Measurements from ENCODE around the gene HSCB.

DNA sequence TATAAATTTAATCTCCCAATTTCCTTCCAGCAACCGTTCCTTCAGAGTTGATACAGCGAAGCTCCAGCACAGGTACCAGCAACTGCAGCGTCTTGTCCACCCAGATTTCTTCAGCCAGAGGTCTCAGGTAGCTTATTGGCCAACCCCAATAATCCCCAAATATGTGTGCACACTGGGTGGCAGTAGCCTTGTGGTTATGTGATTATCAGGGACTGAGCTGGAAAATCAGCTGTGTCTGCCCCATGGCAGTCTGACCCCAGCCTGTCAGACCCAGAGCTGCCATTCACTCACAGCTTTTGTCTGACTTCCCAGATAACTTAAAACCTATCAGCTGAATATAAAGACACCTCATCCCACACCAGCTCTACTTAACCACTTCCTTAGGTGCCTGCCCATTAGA lies 2.0 kb downstream of the HSCB start:
- TF ChIP-seq, protein P1, sequence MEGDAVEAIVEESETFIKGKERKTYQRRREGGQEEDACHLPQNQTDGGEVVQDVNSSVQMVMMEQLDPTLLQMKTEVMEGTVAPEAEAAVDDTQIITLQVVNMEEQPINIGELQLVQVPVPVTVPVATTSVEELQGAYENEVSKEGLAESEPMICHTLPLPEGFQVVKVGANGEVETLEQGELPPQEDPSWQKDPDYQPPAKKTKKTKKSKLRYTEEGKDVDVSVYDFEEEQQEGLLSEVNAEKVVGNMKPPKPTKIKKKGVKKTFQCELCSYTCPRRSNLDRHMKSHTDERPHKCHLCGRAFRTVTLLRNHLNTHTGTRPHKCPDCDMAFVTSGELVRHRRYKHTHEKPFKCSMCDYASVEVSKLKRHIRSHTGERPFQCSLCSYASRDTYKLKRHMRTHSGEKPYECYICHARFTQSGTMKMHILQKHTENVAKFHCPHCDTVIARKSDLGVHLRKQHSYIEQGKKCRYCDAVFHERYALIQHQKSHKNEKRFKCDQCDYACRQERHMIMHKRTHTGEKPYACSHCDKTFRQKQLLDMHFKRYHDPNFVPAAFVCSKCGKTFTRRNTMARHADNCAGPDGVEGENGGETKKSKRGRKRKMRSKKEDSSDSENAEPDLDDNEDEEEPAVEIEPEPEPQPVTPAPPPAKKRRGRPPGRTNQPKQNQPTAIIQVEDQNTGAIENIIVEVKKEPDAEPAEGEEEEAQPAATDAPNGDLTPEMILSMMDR (IDR thresholded peaks at IDR 0.05; ENCODE audit: low read length), result no peak
- TF ChIP-seq EZH2 (optimal IDR thresholded peaks at IDR 0.05; ENCODE audit: low read depth, low read length) (no peak), EZH2phosphoT487 (IDR thresholded peaks at IDR 0.05; ENCODE audit: low read length) (no peak)
